ENCODE measurements around the gene PLRG1.

Gene PLRG1

DNA sequence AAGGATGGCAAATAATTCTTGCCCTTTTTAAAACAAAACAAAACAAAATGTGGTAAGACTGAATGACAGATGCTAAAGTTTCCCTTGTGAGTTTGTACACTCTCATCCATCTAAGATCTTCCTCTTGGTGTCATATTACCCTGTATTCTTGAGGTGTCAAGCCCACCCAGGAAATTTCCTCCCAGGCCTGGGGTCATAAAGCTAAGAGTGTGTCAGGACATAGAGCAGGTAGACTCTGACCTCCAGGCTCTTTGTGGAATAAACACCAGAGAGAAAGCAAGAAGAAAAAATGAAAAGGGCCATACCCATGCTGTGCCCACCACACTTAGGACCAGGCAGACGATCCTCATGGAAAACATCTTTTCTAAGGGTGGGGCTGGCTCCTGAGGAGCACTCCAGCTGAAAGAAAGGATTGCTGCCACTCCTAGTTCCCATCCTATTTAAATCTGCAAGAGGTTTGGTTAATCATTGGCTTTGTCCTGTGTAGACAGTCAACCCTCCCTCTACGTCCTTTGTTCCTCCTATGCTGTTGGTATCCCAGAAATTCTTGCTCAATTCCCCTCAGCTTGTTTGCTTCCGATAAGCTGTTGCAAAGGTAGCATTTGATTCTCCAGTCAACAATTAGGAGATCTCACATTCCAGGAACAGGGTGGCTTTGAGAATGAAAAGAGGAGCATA lies 40.3 kb upstream of the PLRG1 start, which contains the start of gene FGA:
FGA (minus strand) TSS at position 414 of the 678 bp plus-strand sequence; CDS start at position 359, 55 bp downstream.
- TF ChIP-seq CTCF (IDR thresholded peaks at IDR 0.05; ENCODE audit: extremely low read depth, missing control alignments), result no peak
- no peak for DNase-seq (ENCODE audit: low spot score)

DNA sequence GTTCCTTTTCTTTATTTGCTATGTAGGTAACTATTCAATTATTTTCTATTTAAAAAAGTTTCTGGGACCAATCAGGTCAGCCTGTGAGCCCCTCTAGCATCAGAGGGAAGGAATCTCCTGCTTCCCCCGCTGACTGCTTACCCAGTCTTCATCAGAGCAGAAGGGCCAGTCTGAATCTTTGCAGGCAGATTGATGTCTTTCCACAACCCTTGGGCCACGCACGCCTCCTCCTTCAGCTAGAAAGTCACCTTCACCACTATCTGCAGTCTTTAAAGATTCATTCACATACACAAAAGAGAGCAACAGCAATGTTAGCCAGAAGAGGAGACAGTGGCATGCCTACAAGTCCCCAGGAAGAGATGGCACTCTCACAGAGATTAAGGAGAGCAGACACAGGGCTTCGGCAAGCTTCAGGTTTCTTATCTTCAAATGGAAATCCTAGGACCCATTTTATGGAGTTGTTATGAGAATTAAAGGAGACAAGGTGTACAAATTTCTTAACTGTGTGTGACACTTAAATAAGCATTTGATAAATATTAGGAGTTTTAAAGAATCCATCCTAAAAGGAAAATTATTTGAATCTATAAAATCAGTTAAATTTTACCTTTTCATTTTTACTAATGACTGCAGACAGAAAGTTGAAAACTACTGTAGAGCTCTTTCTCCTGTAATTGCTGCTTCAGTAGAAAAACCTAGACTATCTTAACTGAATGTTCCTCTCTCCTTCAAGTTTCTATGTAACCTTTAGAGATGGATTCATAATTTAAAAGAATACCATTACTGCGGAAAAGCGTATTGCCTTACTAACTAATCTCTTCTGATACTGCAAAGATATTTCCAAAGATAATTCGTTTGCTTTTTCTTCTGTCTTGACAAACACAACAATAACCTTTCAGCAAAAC lies 39.3 kb upstream of the PLRG1 start:
- DNase-seq (ENCODE audit: low spot score), result no peak
- TF ChIP-seq CTCF (IDR thresholded peaks at IDR 0.05; ENCODE audit: extremely low read depth, missing control alignments), result no peak

- DNase-seq (ENCODE audit: low spot score), result no peak
- no peak for TF ChIP-seq CTCF (IDR thresholded peaks at IDR 0.05; ENCODE audit: extremely low read depth, missing control alignments)
These were observed 38.0 kb upstream of the PLRG1 start for GRCh38 chr4:154588198-154588597.

DNA sequence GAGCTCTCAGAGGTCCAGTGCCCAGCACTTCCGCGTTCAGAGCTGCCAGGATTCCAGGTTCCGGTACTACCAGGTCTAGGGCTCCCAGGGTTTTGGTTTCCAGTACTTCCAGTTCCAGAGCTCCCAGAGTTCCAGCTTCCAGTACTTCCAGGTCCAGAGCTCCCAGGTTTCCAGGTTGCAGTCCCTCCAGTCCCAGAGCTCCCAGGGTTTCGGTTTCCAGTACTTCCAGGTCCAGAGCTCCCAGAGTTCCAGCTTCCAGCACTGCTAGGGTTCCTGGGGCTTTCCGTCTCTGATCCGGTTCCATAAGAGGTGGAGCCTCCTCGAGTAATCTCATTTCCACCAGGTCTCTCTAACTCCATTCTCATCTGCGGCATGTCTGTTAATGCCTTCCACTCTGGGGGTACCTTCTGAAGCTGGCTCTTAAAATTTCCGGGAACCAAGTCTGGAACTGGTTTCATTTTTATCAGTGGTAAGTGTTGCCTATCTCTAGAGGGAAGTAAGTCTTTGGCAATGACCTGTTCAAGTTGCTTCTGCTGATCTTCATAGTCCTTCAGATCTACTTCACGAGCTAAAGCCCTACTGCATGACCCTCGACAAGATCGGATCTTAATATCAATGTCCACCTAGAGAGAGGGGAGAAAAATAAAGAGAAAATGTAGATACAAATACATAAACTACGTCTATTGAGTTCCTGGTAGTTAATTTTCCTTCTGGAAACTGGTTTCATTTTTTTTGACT lies 36.3 kb upstream of the PLRG1 start:
- DNase-seq (ENCODE audit: low spot score), result no peak
- no peak for TF ChIP-seq CTCF (IDR thresholded peaks at IDR 0.05; ENCODE audit: extremely low read depth, missing control alignments)

- no peak for TF ChIP-seq CTCF (IDR thresholded peaks at IDR 0.05; ENCODE audit: extremely low read depth, missing control alignments)
- no peak for DNase-seq (ENCODE audit: low spot score)
These were observed 35.3 kb upstream of the PLRG1 start for GRCh38 chr4:154585369-154586018.

- no peak for DNase-seq (ENCODE audit: low spot score)
- TF ChIP-seq CTCF (IDR thresholded peaks at IDR 0.05; ENCODE audit: extremely low read depth, missing control alignments), result no peak
These were observed 34.1 kb upstream of the PLRG1 start for GRCh38 chr4:154584259-154584658.

Measured in GM20000 (cell line).